Spleen (tissue), 7 donors: ENCODE measurements around the gene VPS35.

Source experiments
- CTCF ChIP-seq, 11 experiments: fragments of 200-600 bp in 7 of 11; fragments of 450-650 bp in 4 of 11; sonication (generic) in 4 of 11; IDR thresholded peaks in 8 of 11; conservative IDR thresholded peaks in 3 of 11; 1 replicate in 7 of 11; 2 replicates in 4 of 11; pipeline versions ENCODE4 v1.4.0 to v1.8.0; 2016 to 2021; ENCODE audit warnings: antibody characterized with exemption in 11 of 11, inconsistent platforms in 4 of 11, mild to moderate bottlenecking in 1 of 11
- POLR2A ChIP-seq, 3 donors: fragments of 450-650 bp; IDR thresholded peaks; one replicate each; pipeline ENCODE4 v1.5.1; 2017; ENCODE audit warnings: antibody characterized with exemption in 3 of 3, mild to moderate bottlenecking in 1 of 3
- POLR2AphosphoS5 ChIP-seq, 3 donors: sonication (generic); formaldehyde crosslinking; IDR thresholded peaks; one replicate each; pipeline ENCODE4 v1.5.1; 2017; ENCODE audit warnings: antibody characterized with exemption in 3 of 3
- donor health status: DM: no; HTN: no; CAD: no; lungs with moderate emphysema.
- donor health status: DM: no; HTN: no; CAD: no.
- donor health status: DM: no; HTN: no; CAD: no.

- TF ChIP-seq CTCF (IDR thresholded peaks at IDR 0.05 in 8 of 11, conservative IDR thresholded peaks at IDR 0.05 in 3 of 11) (no peak), POLR2AphosphoS5 (IDR thresholded peaks at IDR 0.05) (no peak), POLR2A (IDR thresholded peaks at IDR 0.05) (no peak)
Observed at GRCh38 chr16:46731691-46732555, 42.9 kb upstream of the VPS35 start.
